GM21723 (cell line): Measurements from ENCODE around the gene TFPI2.
"Not testable (repeated sequence)": the region's sequence is repeated elsewhere in the genome, so short reads cannot be mapped to it uniquely, and the experiment has no call there.

Source experiments
- ATAC-seq: cut with Tn5 transposase; IDR thresholded peaks from one replicate; pipeline ENCODE4 v1.9.1; 2021; ENCODE audit warnings: mild to moderate bottlenecking, moderate library complexity; ENCODE audit not compliant: unreplicated experiment

The TFPI2 gene

GRCh38 chr7:93890464-93891068, at the start of gene TFPI2:
TSS of gene TFPI2 (minus strand) at chr7:93890753. CDS start at chr7:93890678, 75 bp downstream.
- ATAC-seq, result peak; percentile 57

GRCh38 chr7:93938293-93938692, 47.7 kb upstream of the TFPI2 start:
- ATAC-seq, result no peak

GRCh38 chr7:93937818-93938217, 47.3 kb upstream of the TFPI2 start:
- no peak for ATAC-seq

GRCh38 chr7:93935102-93935501, 44.5 kb upstream of the TFPI2 start:
- no peak for ATAC-seq

- no peak for ATAC-seq
These were observed 42.6 kb upstream of the TFPI2 start for GRCh38 chr7:93933156-93933555.

GRCh38 chr7:93931655-93932054, 41.1 kb upstream of the TFPI2 start:
- ATAC-seq, result no peak

GRCh38 chr7:93927585-93927984, 37.0 kb upstream of the TFPI2 start:
- ATAC-seq, result no peak

GRCh38 chr7:93926800-93927199, 36.2 kb upstream of the TFPI2 start:
- ATAC-seq, result no peak

- no peak for ATAC-seq
These were observed 33.4 kb upstream of the TFPI2 start for GRCh38 chr7:93923942-93924341.

GRCh38 chr7:93923296-93923695, 32.7 kb upstream of the TFPI2 start:
- no peak for ATAC-seq

- peak; percentile 94 for ATAC-seq
These were observed 31.3 kb upstream of the TFPI2 start, which contains the start of gene GNG11 for GRCh38 chr7:93921607-93922566. TSS of gene GNG11 (plus strand) at chr7:93921735. CDS start at chr7:93922138, 403 bp downstream.

- ATAC-seq, result no peak
These were observed 30.6 kb upstream of the TFPI2 start for GRCh38 chr7:93921186-93921585.

GRCh38 chr7:93920496-93921182, 30.1 kb upstream of the TFPI2 start:
- no peak for ATAC-seq

- ATAC-seq, result not testable (repeated sequence)
These were observed 25.8 kb upstream of the TFPI2 start for GRCh38 chr7:93916315-93916714.

GRCh38 chr7:93915888-93916287, 25.3 kb upstream of the TFPI2 start:
- ATAC-seq, result peak; percentile 58

- not testable (repeated sequence) for ATAC-seq
These were observed 24.8 kb upstream of the TFPI2 start for GRCh38 chr7:93915206-93915842.

GRCh38 chr7:93914581-93915066, 24.1 kb upstream of the TFPI2 start:
- no peak for ATAC-seq

- no peak for ATAC-seq
These were observed 22.6 kb upstream of the TFPI2 start for GRCh38 chr7:93913197-93913596.

- peak; percentile 70 for ATAC-seq
These were observed 21.1 kb upstream of the TFPI2 start for GRCh38 chr7:93911661-93912060.

- ATAC-seq, result not testable (repeated sequence)
These were observed 20.7 kb upstream of the TFPI2 start for GRCh38 chr7:93911242-93911641.
